SW480 (cell line): Measurements from ENCODE around the gene REELD1.

Source experiments
- DNase-seq: peaks from one replicate; pipeline ENCODE4 v3.0.0-alpha.2; 2016; ENCODE audit warnings: low spot score

The REELD1 gene

DNA sequence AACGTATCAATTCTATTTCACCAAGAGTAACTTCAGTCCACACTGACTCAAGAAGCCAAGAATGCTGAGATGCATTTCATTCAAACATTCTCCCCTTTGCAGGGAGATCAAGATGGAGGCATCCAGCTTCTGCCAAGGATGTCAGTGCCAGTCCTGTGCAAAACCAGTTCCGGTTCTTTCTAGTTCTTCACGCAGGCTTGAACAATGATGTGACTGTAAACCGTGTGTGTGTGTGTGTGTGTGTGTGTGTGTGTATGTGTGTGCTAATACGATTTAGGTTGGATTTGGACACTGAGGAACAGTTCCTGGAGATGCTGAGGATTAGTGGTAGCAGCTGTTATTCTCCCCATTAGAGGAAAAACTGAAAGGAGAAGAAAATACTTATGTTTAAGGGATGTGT is at the start of gene REELD1:
Gene REELD1, plus strand, starts transcription at position 301 of the 400 bp plus-strand sequence. CDS start 2,415 bp downstream, outside the sequence.
- no peak for DNase-seq

DNA sequence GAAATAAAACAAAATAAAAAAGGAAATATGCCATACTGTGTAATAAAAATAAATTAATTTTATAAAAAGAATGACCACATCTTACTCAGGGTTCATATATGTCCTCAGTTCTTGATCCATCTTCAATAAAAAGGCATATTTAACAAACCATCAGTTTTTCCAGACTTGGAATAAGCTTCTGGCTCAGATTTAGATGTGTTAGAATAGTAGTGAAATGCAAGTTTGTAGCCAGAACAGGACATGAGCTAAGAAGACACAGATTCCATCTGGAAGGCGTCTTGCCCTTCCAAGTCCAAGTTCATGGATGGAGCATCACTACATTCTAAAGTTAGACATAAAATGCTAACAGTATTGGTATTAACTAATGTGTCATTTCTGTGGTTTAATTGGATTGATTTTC is 49.1 kb upstream of the REELD1 start:
- DNase-seq: no peak

DNA sequence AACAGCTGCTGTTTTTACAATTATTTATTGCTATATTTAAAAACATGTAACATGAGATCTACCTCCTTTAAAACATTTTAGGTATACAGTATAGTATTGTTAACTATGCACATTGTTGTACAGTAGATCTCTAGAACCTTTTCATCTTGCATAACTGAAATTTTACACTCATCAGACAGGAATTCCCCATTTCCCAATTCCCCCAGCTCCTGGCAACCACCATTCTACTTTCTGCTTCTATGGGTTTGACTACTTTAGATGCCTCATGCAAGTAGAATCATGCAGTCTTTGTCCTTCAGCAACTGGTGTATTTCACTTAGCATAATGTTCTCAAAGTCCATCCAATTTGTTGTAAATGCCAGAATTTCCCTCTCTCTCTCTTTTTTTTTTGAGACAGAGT is 48.5 kb upstream of the REELD1 start:
- DNase-seq: peak; percentile 3

DNA sequence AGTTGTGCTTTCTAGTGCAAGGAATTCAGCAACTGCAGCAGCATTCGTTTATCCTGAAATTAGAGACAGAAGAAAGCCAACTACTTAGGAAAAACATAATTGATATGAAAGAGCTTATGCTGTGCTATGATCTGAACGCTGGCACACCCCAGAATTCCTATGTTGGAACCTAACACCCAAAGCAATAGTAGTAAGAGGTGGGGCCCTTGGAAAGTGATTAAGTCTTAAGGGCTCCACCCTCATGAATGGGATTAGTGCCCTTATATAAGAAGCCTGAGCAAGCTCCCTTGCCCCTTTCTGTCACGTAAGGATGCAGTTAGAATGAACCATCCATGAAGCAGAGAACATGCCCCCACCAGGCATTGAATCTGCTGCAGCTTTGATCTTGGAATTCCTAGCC is 44.2 kb upstream of the REELD1 start:
- no peak for DNase-seq

GRCh38 chr4:146175541-146176453 is 38.5 kb upstream of the REELD1 start, which contains the start of gene LSM6:
LSM6 (plus strand) TSS chr4:146175718; CDS start chr4:146182922, 7,204 bp downstream.
- DNase-seq: peak; percentile 75

GRCh38 chr4:146176891-146177290 is 37.4 kb upstream of the REELD1 start:
- no peak for DNase-seq

DNA sequence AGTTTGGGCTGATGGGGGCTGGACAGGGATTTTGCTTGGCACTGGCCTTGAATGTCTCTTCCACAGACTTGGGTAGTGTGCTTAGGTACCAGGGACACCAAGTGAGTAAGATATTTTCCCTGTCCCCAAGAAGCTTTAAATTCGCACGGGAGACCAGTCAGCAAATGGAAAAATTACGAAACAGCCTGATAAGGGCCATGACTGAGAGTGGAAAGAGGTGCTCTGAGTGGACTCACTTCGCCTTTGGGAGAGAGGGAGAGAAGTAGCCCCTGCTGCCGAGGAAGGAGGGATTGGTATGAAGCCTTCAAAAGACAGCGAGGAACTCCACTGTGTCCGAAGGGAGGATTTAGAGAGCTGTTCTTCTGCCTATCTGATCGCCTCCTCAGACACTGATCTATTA is 36.2 kb upstream of the REELD1 start:
- DNase-seq: no peak

DNA sequence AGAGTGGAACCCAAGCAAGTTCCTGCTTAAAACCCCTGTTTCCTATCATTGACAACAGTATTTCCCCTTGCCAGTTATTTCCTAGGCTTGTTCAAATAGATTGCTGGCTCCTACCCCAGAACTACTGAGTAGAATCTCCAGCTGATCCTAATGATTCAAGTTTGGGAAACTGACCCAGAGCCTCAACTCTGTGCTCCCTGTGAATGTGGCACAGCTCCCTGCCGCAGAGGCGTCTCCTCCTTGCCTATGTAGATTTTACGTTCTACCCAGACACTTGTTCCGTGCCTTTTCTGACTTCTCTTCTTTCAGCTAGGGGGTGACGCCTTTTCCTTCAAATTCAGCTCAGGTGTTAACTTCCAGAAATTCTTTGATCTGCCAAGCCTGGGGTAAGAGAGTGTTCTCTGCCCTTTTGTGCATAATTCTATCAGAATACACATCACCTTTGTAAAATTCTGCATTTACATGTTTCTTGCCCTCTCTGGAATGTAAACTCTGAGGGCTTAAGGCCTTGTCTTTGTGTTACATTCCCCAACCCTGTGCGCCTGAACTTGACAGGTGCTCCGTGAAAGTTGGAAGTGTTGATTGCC is 34.5 kb upstream of the REELD1 start:
- DNase-seq: no peak

GRCh38 chr4:146182443-146182842 is 31.9 kb upstream of the REELD1 start:
- DNase-seq: no peak

DNA sequence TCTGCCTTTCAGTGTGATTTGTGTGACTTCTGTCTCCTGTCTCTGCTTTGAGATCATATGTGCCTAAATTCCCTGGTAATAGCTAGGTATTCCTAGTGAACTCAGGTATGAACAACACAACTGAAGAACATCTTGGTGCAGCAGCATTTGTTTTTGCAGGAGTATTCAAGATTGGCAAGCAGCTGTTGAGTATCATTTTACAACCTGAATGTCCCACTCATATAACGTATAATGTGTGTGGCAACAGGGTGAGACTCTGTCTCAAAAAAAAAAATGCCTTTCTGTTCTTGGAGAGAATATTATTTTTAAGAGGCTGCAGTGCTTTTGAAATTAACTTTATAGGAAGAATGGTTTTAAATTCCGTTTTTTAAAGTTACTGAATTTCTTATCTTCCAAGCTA is 31.1 kb upstream of the REELD1 start:
- DNase-seq: no peak

DNA sequence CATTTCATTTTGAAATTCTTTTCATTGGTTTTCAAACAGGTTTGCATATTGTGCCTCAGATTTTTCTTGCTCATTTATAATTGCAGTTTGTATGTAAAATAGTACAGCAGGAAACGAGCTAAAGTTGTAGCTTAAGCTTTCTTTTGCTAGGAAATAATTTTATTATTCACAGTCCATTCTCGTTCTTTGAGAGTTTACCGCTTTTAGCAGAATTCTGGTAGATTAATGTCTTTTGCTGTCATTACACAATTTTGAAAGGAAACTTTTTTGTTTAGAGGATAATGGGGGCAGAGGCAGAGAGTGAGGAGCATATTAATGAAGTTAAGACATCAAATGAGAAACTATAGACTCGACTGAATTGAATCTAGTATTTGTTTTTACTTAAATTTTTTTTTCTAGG is 28.3 kb upstream of the REELD1 start:
- DNase-seq: no peak

GRCh38 chr4:146186596-146186995 is 27.7 kb upstream of the REELD1 start:
- no peak for DNase-seq

DNA sequence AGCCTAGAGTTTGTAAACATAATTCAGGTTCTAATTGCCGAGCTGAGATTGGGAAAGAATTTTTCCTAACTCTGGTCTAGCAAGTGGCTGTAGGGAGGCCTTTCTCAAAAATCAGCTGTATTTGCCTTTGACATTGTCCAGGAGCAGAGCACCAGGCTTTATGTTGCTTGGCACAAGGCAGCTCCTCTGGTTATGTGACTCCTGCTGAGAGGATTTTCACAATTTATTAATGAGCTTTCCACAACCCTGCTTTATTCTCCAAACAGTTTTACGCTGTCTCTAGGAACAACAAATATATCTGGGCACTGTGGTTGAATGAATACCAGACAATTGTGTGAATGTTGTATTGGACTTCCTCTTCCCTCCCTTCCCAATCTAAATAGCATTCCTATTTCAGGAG is 23.9 kb upstream of the REELD1 start:
- no peak for DNase-seq

DNA sequence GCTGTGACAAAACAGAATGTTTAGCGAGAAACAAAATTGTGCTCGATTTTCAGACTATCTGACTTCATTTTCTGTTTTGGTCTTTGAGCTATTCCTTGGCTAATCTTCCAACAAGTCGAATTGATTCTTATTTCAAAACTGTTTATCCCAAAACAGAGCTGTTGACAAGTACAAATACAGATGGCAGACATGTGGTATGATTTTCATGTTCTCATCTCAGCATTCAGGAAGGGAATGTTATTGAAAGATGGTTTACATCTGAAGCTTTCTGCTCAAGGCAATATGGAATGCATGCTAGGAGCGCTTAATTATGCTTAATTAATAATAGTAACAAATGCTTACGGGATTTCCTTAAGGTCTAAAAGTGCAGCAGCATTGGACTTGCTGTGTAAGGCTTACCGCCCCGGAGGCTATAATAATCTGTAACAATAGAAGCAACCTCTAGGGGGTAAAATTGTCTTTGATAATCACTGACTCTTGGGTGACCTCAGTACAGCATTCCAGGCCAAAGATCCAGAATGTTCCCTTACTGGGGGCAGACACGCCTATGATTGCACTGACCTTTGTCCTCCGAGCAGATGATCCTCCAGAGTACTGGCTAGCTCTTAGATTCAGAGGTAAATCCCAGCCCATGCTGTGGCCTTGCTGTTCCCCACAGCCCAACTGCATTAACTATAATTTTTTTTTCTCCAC is 22.4 kb upstream of the REELD1 start:
- peak; percentile 8 for DNase-seq

DNA sequence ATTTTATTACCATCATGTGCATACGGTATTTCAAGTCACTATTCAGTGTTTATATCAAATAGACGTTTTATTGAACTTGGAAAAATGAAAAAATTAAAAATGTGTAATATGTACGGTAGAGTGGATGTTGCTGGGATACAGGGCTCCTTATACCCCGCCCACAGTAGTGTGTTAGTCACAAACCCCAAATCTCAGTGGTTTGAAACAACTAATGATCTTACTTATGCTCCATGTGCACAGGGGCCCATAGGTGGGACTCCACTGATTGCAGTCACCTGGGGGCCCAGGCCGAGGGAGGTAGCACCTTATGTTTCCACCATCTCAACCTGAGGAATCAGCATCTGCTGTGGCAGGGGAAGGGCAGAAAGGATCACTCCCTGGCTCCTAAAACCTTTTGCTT is 20.7 kb upstream of the REELD1 start:
- DNase-seq: no peak

DNA sequence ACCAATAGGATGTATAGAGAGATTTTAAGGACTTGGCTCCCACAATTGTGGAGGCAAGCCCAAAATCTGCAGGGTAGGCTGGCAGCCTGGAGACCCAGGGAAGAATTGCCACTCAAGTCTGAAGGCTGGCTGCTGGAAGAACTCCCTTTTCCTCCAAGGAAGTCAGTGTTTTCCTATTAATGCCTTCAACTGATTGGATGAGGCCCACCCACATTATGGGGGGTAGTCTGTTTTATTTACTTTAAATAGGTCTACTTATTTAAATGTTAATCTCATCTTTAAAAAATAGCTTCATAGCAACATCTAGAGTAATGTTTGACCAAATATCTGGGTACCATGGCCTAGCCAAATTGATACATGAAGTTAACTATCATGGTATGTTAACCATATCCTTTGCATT is 20.1 kb upstream of the REELD1 start:
- no peak for DNase-seq

GRCh38 chr4:146202665-146203064 is 11.7 kb upstream of the REELD1 start:
- DNase-seq: no peak

DNA sequence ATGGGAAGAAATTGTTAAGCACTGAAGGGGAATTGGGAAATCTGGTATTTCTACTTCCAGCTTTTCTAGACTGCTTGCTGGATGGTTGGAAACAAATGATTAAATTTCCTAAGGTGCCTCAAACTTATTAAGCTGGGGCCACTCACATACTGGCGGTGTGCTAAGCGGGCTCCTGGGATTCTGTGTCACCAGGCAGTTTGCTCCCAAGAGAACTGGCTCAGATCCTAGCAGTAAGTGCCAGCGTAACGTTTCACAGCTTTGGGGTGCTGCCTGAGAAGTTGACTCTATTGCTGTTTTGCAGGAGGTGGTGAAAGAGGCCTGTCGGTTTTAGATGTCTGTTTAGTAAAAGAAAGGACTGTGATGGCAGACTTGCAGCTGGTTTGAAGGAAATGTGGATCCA is 6.9 kb upstream of the REELD1 start:
- no peak for DNase-seq

DNA sequence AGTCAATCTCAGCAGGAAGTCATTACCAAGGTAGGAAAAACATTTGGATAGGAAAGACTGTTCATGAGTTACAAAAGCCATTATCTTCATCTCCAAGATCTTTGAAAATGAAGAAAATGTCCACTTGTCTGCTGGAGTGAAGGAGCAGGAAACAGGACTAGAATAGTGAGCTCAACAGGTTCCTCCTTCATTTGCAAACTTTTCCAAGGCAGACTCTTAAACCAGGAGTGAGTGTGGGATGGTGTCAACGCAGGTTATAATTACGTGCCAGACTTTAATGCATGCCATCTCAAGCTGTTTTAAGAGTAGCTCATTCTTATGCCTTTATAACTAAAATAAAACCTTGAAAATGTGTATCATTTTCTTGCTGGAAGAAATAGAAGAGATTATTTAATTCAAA is 3.4 kb upstream of the REELD1 start:
- no peak for DNase-seq

DNA sequence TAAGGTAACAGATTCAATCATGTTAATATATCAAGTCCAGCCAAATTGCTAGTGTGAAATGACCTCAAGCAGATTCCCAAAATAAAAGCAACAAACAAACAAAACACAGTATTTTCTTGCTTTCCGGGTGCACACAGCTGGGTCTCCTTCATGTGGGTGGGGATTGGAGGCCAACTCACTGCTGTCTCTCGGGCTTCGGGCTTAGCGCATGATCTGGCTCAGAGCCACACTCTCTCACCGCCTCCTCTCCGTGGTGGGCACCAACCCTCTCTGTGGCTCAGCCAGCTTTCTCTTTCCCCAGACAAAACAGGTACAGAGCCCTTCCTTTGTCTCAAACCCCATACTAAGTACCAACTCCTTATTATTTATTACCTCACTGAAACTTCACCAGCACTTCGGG is 2.9 kb upstream of the REELD1 start:
- DNase-seq: no peak

- DNase-seq: no peak
These were observed 1.6 kb upstream of the REELD1 start for GRCh38 chr4:146212781-146213180.

GRCh38 chr4:146222313-146222712 is 8.0 kb downstream of the REELD1 start:
- no peak for DNase-seq
